ENCODE results near the gene SWT1.
A peak's percentile ranks its signal among the peaks of the same experiment; 100 is the strongest.

SWT1 gene

GRCh38 chr1:185284533-185285276 lies 127.7 kb downstream of the SWT1 start:
- Mint-ChIP-seq H3K36me3 (peaks cover 14% of the 10 kb centered on the region), H3K4me3 (no peak overlapping the region), H3K27ac (peak overlapping the region; percentile 24), H3K9me3 (peaks cover 4% of the 10 kb centered on the region), H3K4me1 (peaks cover 84% of the 10 kb centered on the region), H3K27me3 (no peaks in the 10 kb centered on the region)

GRCh38 chr1:185287451-185287850 lies 130.5 kb downstream of the SWT1 start:
- no peak overlapping the region for H3K27ac Mint-ChIP-seq
- no peak overlapping the region for H3K4me3 Mint-ChIP-seq
- no peaks in the 10 kb centered on the region for H3K27me3 Mint-ChIP-seq
- peaks cover 14% of the 10 kb centered on the region for H3K36me3 Mint-ChIP-seq
- peaks cover 64% of the 10 kb centered on the region for H3K4me1 Mint-ChIP-seq
- no peaks in the 10 kb centered on the region for H3K9me3 Mint-ChIP-seq

- H3K36me3 Mint-ChIP-seq = peaks cover 15% of the 10 kb centered on the region
- H3K4me3 Mint-ChIP-seq = no peak overlapping the region
- H3K9me3 Mint-ChIP-seq = no peaks in the 10 kb centered on the region
- H3K27me3 Mint-ChIP-seq = no peaks in the 10 kb centered on the region
- H3K4me1 Mint-ChIP-seq = peaks cover 61% of the 10 kb centered on the region
- H3K27ac Mint-ChIP-seq = no peak overlapping the region
Measured at GRCh38 chr1:185288435-185288834, 131.5 kb downstream of the SWT1 start.

- no peak overlapping the region for H3K27ac Mint-ChIP-seq
- no peaks in the 10 kb centered on the region for H3K27me3 Mint-ChIP-seq
- H3K4me3 Mint-ChIP-seq = no peak overlapping the region
- no peaks in the 10 kb centered on the region for H3K9me3 Mint-ChIP-seq
- H3K4me1 Mint-ChIP-seq = peaks cover 55% of the 10 kb centered on the region
- H3K36me3 Mint-ChIP-seq = peaks cover 20% of the 10 kb centered on the region
Measured at GRCh38 chr1:185289880-185290279, 132.9 kb downstream of the SWT1 start.

- H3K4me3 Mint-ChIP-seq = no peak overlapping the region
- no peaks in the 10 kb centered on the region for H3K27me3 Mint-ChIP-seq
- no peaks in the 10 kb centered on the region for H3K9me3 Mint-ChIP-seq
- peaks cover 44% of the 10 kb centered on the region for H3K4me1 Mint-ChIP-seq
- no peak overlapping the region for H3K27ac Mint-ChIP-seq
- H3K36me3 Mint-ChIP-seq = peaks cover 22% of the 10 kb centered on the region
Measured at GRCh38 chr1:185291159-185291558, 134.2 kb downstream of the SWT1 start.

- H3K9me3 Mint-ChIP-seq = no peaks in the 10 kb centered on the region
- no peak overlapping the region for H3K4me3 Mint-ChIP-seq
- peak overlapping the region; percentile 41 for H3K27ac Mint-ChIP-seq
- no peaks in the 10 kb centered on the region for H3K27me3 Mint-ChIP-seq
- H3K4me1 Mint-ChIP-seq = peaks cover 44% of the 10 kb centered on the region
- H3K36me3 Mint-ChIP-seq = peaks cover 22% of the 10 kb centered on the region
Measured at GRCh38 chr1:185291652-185292051, 134.7 kb downstream of the SWT1 start.

GRCh38 chr1:185292237-185292636 lies 135.3 kb downstream of the SWT1 start:
- Mint-ChIP-seq H3K27ac (no peak overlapping the region), H3K4me3 (no peak overlapping the region), H3K36me3 (peaks cover 21% of the 10 kb centered on the region), H3K9me3 (no peaks in the 10 kb centered on the region), H3K27me3 (no peaks in the 10 kb centered on the region), H3K4me1 (peaks cover 42% of the 10 kb centered on the region)

- Mint-ChIP-seq H3K9me3 (no peaks in the 10 kb centered on the region), H3K36me3 (peaks cover 26% of the 10 kb centered on the region), H3K27me3 (no peaks in the 10 kb centered on the region), H3K4me1 (peaks cover 33% of the 10 kb centered on the region), H3K4me3 (no peak overlapping the region), H3K27ac (peak overlapping the region; percentile 56)
Measured at GRCh38 chr1:185293967-185294542, 137.1 kb downstream of the SWT1 start.

- no peak overlapping the region for H3K27ac Mint-ChIP-seq
- no peaks in the 10 kb centered on the region for H3K27me3 Mint-ChIP-seq
- H3K4me3 Mint-ChIP-seq = no peak overlapping the region
- H3K36me3 Mint-ChIP-seq = peaks cover 28% of the 10 kb centered on the region
- no peaks in the 10 kb centered on the region for H3K9me3 Mint-ChIP-seq
- H3K4me1 Mint-ChIP-seq = peaks cover 29% of the 10 kb centered on the region
Measured at GRCh38 chr1:185295091-185295490, 138.1 kb downstream of the SWT1 start.

- Mint-ChIP-seq H3K4me3 (no peak overlapping the region), H3K4me1 (peaks cover 25% of the 10 kb centered on the region), H3K27me3 (no peaks in the 10 kb centered on the region), H3K9me3 (no peaks in the 10 kb centered on the region), H3K36me3 (peaks cover 29% of the 10 kb centered on the region), H3K27ac (no peak overlapping the region)
Measured at GRCh38 chr1:185297982-185298381, 141.0 kb downstream of the SWT1 start.

GRCh38 chr1:185300152-185300551 lies 143.2 kb downstream of the SWT1 start:
- H3K36me3 Mint-ChIP-seq = peaks cover 32% of the 10 kb centered on the region

GRCh38 chr1:185305419-185305818 lies 148.5 kb downstream of the SWT1 start:
- Mint-ChIP-seq H3K27ac (no peak overlapping the region), H3K4me1 (peaks cover 30% of the 10 kb centered on the region), H3K4me3 (no peak overlapping the region), H3K27me3 (no peaks in the 10 kb centered on the region), H3K36me3 (peaks cover 30% of the 10 kb centered on the region), H3K9me3 (no peaks in the 10 kb centered on the region)

More at GRCh38 chr1:185300152-185300551, 143.2 kb downstream of the SWT1 start:
- Mint-ChIP-seq H3K27me3 (no peaks in the 10 kb centered on the region), H3K27ac (no peak overlapping the region), H3K9me3 (no peaks in the 10 kb centered on the region), H3K4me1 (peaks cover 25% of the 10 kb centered on the region), H3K4me3 (no peak overlapping the region)

- Mint-ChIP-seq H3K36me3 (peaks cover 30% of the 10 kb centered on the region), H3K9me3 (no peaks in the 10 kb centered on the region), H3K4me1 (peaks cover 44% of the 10 kb centered on the region), H3K27ac (peak overlapping the region; percentile 83), H3K4me3 (no peak overlapping the region), H3K27me3 (no peaks in the 10 kb centered on the region)
Measured at GRCh38 chr1:185308126-185308525, 151.2 kb downstream of the SWT1 start.

- Mint-ChIP-seq H3K4me3 (no peak overlapping the region), H3K27me3 (no peaks in the 10 kb centered on the region), H3K9me3 (no peaks in the 10 kb centered on the region), H3K4me1 (peaks cover 55% of the 10 kb centered on the region), H3K27ac (no peak overlapping the region), H3K36me3 (peaks cover 24% of the 10 kb centered on the region)
Measured at GRCh38 chr1:185309566-185309965, 152.6 kb downstream of the SWT1 start.

- peaks cover 14% of the 10 kb centered on the region for H3K36me3 Mint-ChIP-seq
- peak overlapping the region; percentile 43 for H3K4me3 Mint-ChIP-seq
- no peaks in the 10 kb centered on the region for H3K27me3 Mint-ChIP-seq
- H3K9me3 Mint-ChIP-seq = no peaks in the 10 kb centered on the region
- H3K27ac Mint-ChIP-seq = no peak overlapping the region
- peaks cover 58% of the 10 kb centered on the region for H3K4me1 Mint-ChIP-seq
Measured at GRCh38 chr1:185311589-185312225, 154.7 kb downstream of the SWT1 start.

Data from activated naive CD4-positive, alpha-beta T cell treated with anti-CD3 and anti-CD28 coated beads, Interleukin-2, amount 50 U/mL, for 24 hours (primary cell).